Measurements from ENCODE around the gene MTHFD1L. TPM values are rescaled to one million over a fixed set of nuclear protein-coding genes. Genes with fewer than 3 reads are reported as not detected.

MTHFD1L gene
- total RNA-seq, 1 donor from 2014 or later = 107 TPM

GRCh38 chr6:150895928-150896632 is 30.6 kb downstream of the MTHFD1L start:
- Mint-ChIP-seq H3K4me1 (ENCODE audit: low read depth, unreplicated experiment) (peaks cover 29% of the 10 kb centered on the region), H3K27ac (ENCODE audit: unreplicated experiment) (no peak overlapping the region), H3K4me3 (ENCODE audit: unreplicated experiment) (no peak overlapping the region), H3K36me3 (ENCODE audit: low read depth, unreplicated experiment) (peaks cover 24% of the 10 kb centered on the region), H3K27me3 (ENCODE audit: low read depth, unreplicated experiment) (no peaks in the 10 kb centered on the region), H3K9me3 (ENCODE audit: unreplicated experiment) (no peaks in the 10 kb centered on the region)
- FAIRE-seq (no peak), DNase-seq (ENCODE audit: low read depth) (no peak)
- Histone ChIP-seq H3K4me3 (ENCODE audit: insufficient read depth, low read depth, low read length) (no peak overlapping the region), H3K27me3 (ENCODE audit: insufficient read depth, low read length) (no peaks in the 10 kb centered on the region), H3K79me2 (ENCODE audit: insufficient read depth, low read length) (peaks cover 17% of the 10 kb centered on the region), H3K9ac (ENCODE audit: low read length) (peak overlapping the region; percentile 53), H2AFZ (ENCODE audit: low read depth, low read length) (no peak overlapping the region), H3K4me2 (ENCODE audit: low read length) (no peak overlapping the region), H4K20me1 (ENCODE audit: insufficient read depth, low read length) (peaks cover 9% of the 10 kb centered on the region), H3K4me1 (ENCODE audit: insufficient read depth, low read length) (peaks cover 33% of the 10 kb centered on the region), H3K9me3 (ENCODE audit: insufficient read depth, low read depth, low read length) (no peaks in the 10 kb centered on the region), H3K27ac (ENCODE audit: low read depth, low read length) (no peak overlapping the region), H3K36me3 (ENCODE audit: insufficient read depth, low read length) (peaks cover 19% of the 10 kb centered on the region)
- TF ChIP-seq CTCF (IDR thresholded peaks at IDR 0.05; ENCODE audit: insufficient read depth, low read depth, low read length) (no peak), EZH2 (IDR thresholded peaks at IDR 0.05; ENCODE audit: insufficient read depth, low read length) (no peak)

DNA sequence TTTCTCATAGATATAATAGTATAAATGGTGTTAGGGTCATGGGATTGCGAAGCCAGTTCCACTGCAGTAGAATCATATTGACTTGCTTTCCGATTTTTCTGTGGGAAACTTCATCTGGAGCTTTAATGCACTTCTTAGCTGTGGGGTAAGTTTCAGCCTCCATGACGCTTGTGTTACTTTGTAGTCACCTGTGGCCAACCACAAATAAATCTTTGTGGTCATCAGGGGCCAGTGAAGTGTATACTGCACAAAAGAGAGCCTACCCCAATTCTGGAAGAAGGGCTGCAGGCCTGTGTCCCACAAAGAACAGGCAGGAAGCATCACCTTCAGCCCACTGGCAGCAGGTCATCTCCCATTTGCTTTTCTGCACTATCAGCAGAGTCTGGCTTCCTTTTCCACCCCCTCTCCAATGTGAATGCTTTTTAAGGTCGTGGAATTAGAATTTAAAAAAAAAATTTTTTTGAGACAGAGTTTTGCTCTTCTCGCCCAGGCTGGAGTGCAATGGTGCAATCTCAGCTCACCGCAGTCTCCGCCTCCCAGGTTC is 32.0 kb downstream of the MTHFD1L start:
- Mint-ChIP-seq H3K27ac (ENCODE audit: unreplicated experiment) (peak overlapping the region; percentile 26), H3K36me3 (ENCODE audit: low read depth, unreplicated experiment) (peaks cover 24% of the 10 kb centered on the region), H3K4me1 (ENCODE audit: low read depth, unreplicated experiment) (peaks cover 34% of the 10 kb centered on the region), H3K27me3 (ENCODE audit: low read depth, unreplicated experiment) (no peaks in the 10 kb centered on the region), H3K9me3 (ENCODE audit: unreplicated experiment) (no peaks in the 10 kb centered on the region), H3K4me3 (ENCODE audit: unreplicated experiment) (no peak overlapping the region)
- DNase-seq (ENCODE audit: low read depth) (peak; percentile 41), FAIRE-seq (no peak)
- Histone ChIP-seq H3K4me1 (ENCODE audit: insufficient read depth, low read length) (peaks cover 28% of the 10 kb centered on the region), H3K4me2 (ENCODE audit: low read length) (no peak overlapping the region), H3K4me3 (ENCODE audit: insufficient read depth, low read depth, low read length) (no peak overlapping the region), H3K27me3 (ENCODE audit: insufficient read depth, low read length) (no peaks in the 10 kb centered on the region), H3K27ac (ENCODE audit: low read depth, low read length) (no peak overlapping the region), H4K20me1 (ENCODE audit: insufficient read depth, low read length) (peaks cover 5% of the 10 kb centered on the region), H3K36me3 (ENCODE audit: insufficient read depth, low read length) (peaks cover 14% of the 10 kb centered on the region), H3K9ac (ENCODE audit: low read length) (no peak overlapping the region), H3K9me3 (ENCODE audit: insufficient read depth, low read depth, low read length) (no peaks in the 10 kb centered on the region), H2AFZ (ENCODE audit: low read depth, low read length) (no peak overlapping the region), H3K79me2 (ENCODE audit: insufficient read depth, low read length) (peaks cover 14% of the 10 kb centered on the region)
- no peak for TF ChIP-seq CTCF (IDR thresholded peaks at IDR 0.05; ENCODE audit: insufficient read depth, low read depth, low read length)
- TF ChIP-seq EZH2 (IDR thresholded peaks at IDR 0.05; ENCODE audit: insufficient read depth, low read length) = no peak

Data from astrocyte (in vitro differentiated cells and primary cell).